DOHH2 (cell line): ENCODE measurements around the gene TAF1.
"Not testable (repeated sequence)": the region's sequence is repeated elsewhere in the genome, so short reads cannot be mapped to it uniquely, and the experiment has no call there.

Source experiments
- H3F3A ChIP-seq: fragments of 200-600 bp; sonication (generic), shearing (Covaris generic); 2 replicates; pipeline ENCODE4 v1.6.0; 2016; ENCODE audit warnings: antibody characterized with exemption, mild to moderate bottlenecking; ENCODE audit not compliant: control insufficient read depth, insufficient read depth
- H3K27ac ChIP-seq: fragments of 200-600 bp; sonication (generic); 2 replicates; pipeline ENCODE4 v1.5.1; 2014; ENCODE audit warnings: low read depth, mild to moderate bottlenecking, low read length, moderate library complexity
- H3K27me3 ChIP-seq: fragments of 200-600 bp; sonication (generic); 2 replicates; pipeline ENCODE4 v1.6.1; 2014; ENCODE audit warnings: mild to moderate bottlenecking, low read length, mixed read lengths; ENCODE audit not compliant: control insufficient read depth
- H3K36me3 ChIP-seq: fragments of 200-600 bp; sonication (generic); 2 replicates; pipeline ENCODE4 v1.6.1; 2014; ENCODE audit warnings: mild to moderate bottlenecking, low read length, moderate library complexity, mixed read lengths; ENCODE audit not compliant: control insufficient read depth
- H3K4me1 ChIP-seq: fragments of 200-600 bp; sonication (generic); 2 replicates; pipeline ENCODE4 v1.6.1; 2014; ENCODE audit warnings: mild to moderate bottlenecking, low read length, mixed read lengths; ENCODE audit not compliant: control insufficient read depth
- H3K4me2 ChIP-seq: fragments of 200-600 bp; sonication (generic); 2 replicates; pipeline ENCODE4 v1.6.0; 2014; ENCODE audit warnings: mild to moderate bottlenecking, low read length, moderate library complexity
- H3K4me3 ChIP-seq: fragments of 200-600 bp; sonication (generic); 2 replicates; pipeline ENCODE4 v1.5.1; 2014; ENCODE audit warnings: mild to moderate bottlenecking, low read length, mixed read lengths
- H3K79me2 ChIP-seq: fragments of 200-600 bp; sonication (generic); 2 replicates; pipeline ENCODE4 v1.6.1; 2014; ENCODE audit warnings: mild to moderate bottlenecking, low read length, mixed read lengths; ENCODE audit not compliant: control insufficient read depth
- H3K9me2 ChIP-seq: fragments of 200-600 bp; sonication (generic); replicated peaks from 2 replicates; pipeline ENCODE4 v1.6.1; 2014; ENCODE audit warnings: mild to moderate bottlenecking, low read length, mixed read lengths; ENCODE audit not compliant: control insufficient read depth
- H3K9me3 ChIP-seq: fragments of 200-600 bp; sonication (generic); 2 replicates; pipeline ENCODE4 v1.6.1; 2014; ENCODE audit warnings: antibody characterized with exemption, low read length, mixed read lengths; ENCODE audit not compliant: control insufficient read depth, insufficient read depth
- H4K20me1 ChIP-seq: fragments of 200-600 bp; sonication (generic); 2 replicates; pipeline ENCODE4 v1.6.0; 2014; ENCODE audit warnings: low read depth, mild to moderate bottlenecking, antibody characterized with exemption, low read length, moderate library complexity; ENCODE audit not compliant: control insufficient read depth, insufficient read depth
- CTCF ChIP-seq: fragments of 200-600 bp; sonication (generic); IDR thresholded peaks from one replicate; pipeline ENCODE4 v1.5.1; 2014; ENCODE audit warnings: antibody characterized with exemption, mild to moderate bottlenecking, low read depth, low read length; ENCODE audit not compliant: poor library complexity, severe bottlenecking
- EZH2phosphoT487 ChIP-seq: fragments of 200-600 bp; sonication (generic); IDR thresholded peaks from 2 replicates; pipeline ENCODE4 v1.6.1; 2017; ENCODE audit warnings: borderline replicate concordance, mild to moderate bottlenecking, antibody characterized with exemption, low read length, moderate library complexity, mixed read lengths

Gene TAF1

GRCh38 chrX:71396576-71396975, 30.4 kb downstream of the TAF1 start:
- H3K79me2 ChIP-seq, result no peaks in the 10 kb centered on the region
- H3K9me2 ChIP-seq, result no peaks in the 10 kb centered on the region
- peaks cover 58% of the 10 kb centered on the region for H3K36me3 ChIP-seq
- H3F3A ChIP-seq, result no peaks in the 10 kb centered on the region
- no peaks in the 10 kb centered on the region for H3K27me3 ChIP-seq
- no peaks in the 10 kb centered on the region for H4K20me1 ChIP-seq
- no peak overlapping the region for H3K4me2 ChIP-seq
- no peaks in the 10 kb centered on the region for H3K4me1 ChIP-seq
- no peak overlapping the region for H3K4me3 ChIP-seq
- H3K27ac ChIP-seq, result no peak overlapping the region
- H3K9me3 ChIP-seq, result no peaks in the 10 kb centered on the region
- TF ChIP-seq CTCF (no peak), EZH2phosphoT487 (no peak)

- no peaks in the 10 kb centered on the region for H3K4me1 ChIP-seq
- H3K9me2 ChIP-seq, result no peaks in the 10 kb centered on the region
- no peaks in the 10 kb centered on the region for H3K27me3 ChIP-seq
- no peaks in the 10 kb centered on the region for H3K9me3 ChIP-seq
- H3K79me2 ChIP-seq, result no peaks in the 10 kb centered on the region
- no peaks in the 10 kb centered on the region for H3F3A ChIP-seq
- H3K27ac ChIP-seq, result no peak overlapping the region
- H3K4me3 ChIP-seq, result no peak overlapping the region
- TF ChIP-seq CTCF, result no peak
- no peaks in the 10 kb centered on the region for H4K20me1 ChIP-seq
- H3K36me3 ChIP-seq, result peaks cover 35% of the 10 kb centered on the region
- no peak overlapping the region for H3K4me2 ChIP-seq
Measured at GRCh38 chrX:71400710-71401109, 34.6 kb downstream of the TAF1 start.

GRCh38 chrX:71416260-71416659, 50.1 kb downstream of the TAF1 start:
- not testable (repeated sequence) for H4K20me1 ChIP-seq, H3K4me3 ChIP-seq, H3K4me2 ChIP-seq, H3F3A ChIP-seq, H3K27ac ChIP-seq, H3K4me1 ChIP-seq, H3K79me2 ChIP-seq, H3K27me3 ChIP-seq, H3K9me2 ChIP-seq, H3K9me3 ChIP-seq
- peaks cover 28% of the 10 kb centered on the region for H3K36me3 ChIP-seq

GRCh38 chrX:71420686-71421085, 54.5 kb downstream of the TAF1 start:
- TF ChIP-seq EZH2phosphoT487, result no peak
- TF ChIP-seq CTCF, result no peak
- Histone ChIP-seq H4K20me1 (no peaks in the 10 kb centered on the region), H3K27me3 (no peaks in the 10 kb centered on the region), H3K27ac (no peak overlapping the region), H3K4me2 (no peak overlapping the region), H3K4me3 (no peak overlapping the region), H3K4me1 (no peaks in the 10 kb centered on the region), H3K9me3 (no peaks in the 10 kb centered on the region), H3K79me2 (no peaks in the 10 kb centered on the region), H3K36me3 (peaks cover 42% of the 10 kb centered on the region), H3F3A (no peaks in the 10 kb centered on the region), H3K9me2 (no peaks in the 10 kb centered on the region)
